Gastrocnemius medialis (tissue), 4 donors: ENCODE results near the gene TCF4.

ENCODE experiments used
- POLR2A ChIP-seq, 2 donors: fragments of 450-650 bp; IDR thresholded peaks; one replicate each; pipeline ENCODE4 v1.6.1; 2017; ENCODE audit warnings: antibody characterized with exemption in 2 of 2, mild to moderate bottlenecking in 2 of 2, moderate library complexity in 2 of 2
- TF ChIP-seq, protein P1 (sequence below), 5 experiments: fragments of 450-650 bp in 3 of 5; fragments of 200-600 bp in 2 of 5; sonication (generic) in 2 of 5; IDR thresholded peaks in 4 of 5; conservative IDR thresholded peaks in 1 of 5; 1 replicate in 4 of 5; 2 replicates in 1 of 5; pipeline ENCODE4 v1.5.1; 2016 to 2019; ENCODE audit warnings: antibody characterized with exemption in 5 of 5, mild to moderate bottlenecking in 3 of 5, moderate library complexity in 3 of 5

- TF ChIP-seq, protein P1, sequence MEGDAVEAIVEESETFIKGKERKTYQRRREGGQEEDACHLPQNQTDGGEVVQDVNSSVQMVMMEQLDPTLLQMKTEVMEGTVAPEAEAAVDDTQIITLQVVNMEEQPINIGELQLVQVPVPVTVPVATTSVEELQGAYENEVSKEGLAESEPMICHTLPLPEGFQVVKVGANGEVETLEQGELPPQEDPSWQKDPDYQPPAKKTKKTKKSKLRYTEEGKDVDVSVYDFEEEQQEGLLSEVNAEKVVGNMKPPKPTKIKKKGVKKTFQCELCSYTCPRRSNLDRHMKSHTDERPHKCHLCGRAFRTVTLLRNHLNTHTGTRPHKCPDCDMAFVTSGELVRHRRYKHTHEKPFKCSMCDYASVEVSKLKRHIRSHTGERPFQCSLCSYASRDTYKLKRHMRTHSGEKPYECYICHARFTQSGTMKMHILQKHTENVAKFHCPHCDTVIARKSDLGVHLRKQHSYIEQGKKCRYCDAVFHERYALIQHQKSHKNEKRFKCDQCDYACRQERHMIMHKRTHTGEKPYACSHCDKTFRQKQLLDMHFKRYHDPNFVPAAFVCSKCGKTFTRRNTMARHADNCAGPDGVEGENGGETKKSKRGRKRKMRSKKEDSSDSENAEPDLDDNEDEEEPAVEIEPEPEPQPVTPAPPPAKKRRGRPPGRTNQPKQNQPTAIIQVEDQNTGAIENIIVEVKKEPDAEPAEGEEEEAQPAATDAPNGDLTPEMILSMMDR (IDR thresholded peaks at IDR 0.05 in 4 of 5, conservative IDR thresholded peaks at IDR 0.05 in 1 of 5): no peak
- no peak for TF ChIP-seq POLR2A (IDR thresholded peaks at IDR 0.05)
These were observed 108.2 kb downstream of the TCF4 start for GRCh38 chr18:55479656-55480420.
